PC-3 (cell line): ENCODE results near the gene PMPCB. TPM values are rescaled to one million over a fixed set of nuclear protein-coding genes. Genes with fewer than 3 reads are reported as not detected.
A peak's percentile ranks its signal among the peaks of the same experiment; 100 is the strongest.
"Not testable (repeated sequence)": the region's sequence is repeated elsewhere in the genome, so short reads cannot be mapped to it uniquely, and the experiment has no call there.

Source experiments
- ATAC-seq: fragments of 200-7000 bp; cut with Tn5 transposase; 2 replicates; pipeline ENCODE4 v1.9.1; 2020; ENCODE audit warnings: mild to moderate bottlenecking, moderate library complexity
- Bru-seq: library from RNA; stranded (reverse); fragments of 400-500 nt; gene quantifications from one replicate; lab custom pipeline; 2021; lab: Mats Ljungman, UMichigan
- BruChase-seq, 2 experiments: library from RNA; stranded (reverse); fragments of 400-500 nt; gene quantifications; one replicate each; lab custom pipeline; 2021; lab: Mats Ljungman, UMichigan
- BruUV-seq: library from RNA; stranded (reverse); fragments of 400-500 nt; replicated peaks from 2 replicates; lab custom pipeline; 2021; lab: Mats Ljungman, UMichigan
- CTCF ChIA-PET: fragments of 300-600 bp; sonication (Branson Sonifier 250); formaldehyde crosslinking; loops from one replicate; lab custom pipeline; 2022; ENCODE audit warnings: antibody characterized with exemption; lab: Charles Lee
- POLR2A ChIA-PET: fragments of 300-600 bp; sonication (Branson Sonifier 250); formaldehyde crosslinking; loops from one replicate; lab custom pipeline; 2022; ENCODE audit warnings: antibody characterized with exemption; ENCODE audit not compliant: unreplicated experiment; lab: Charles Lee
- DNase-seq: peaks from one replicate; pipeline ENCODE4 v3.0.0-alpha.2; 2015
- H2AFZ ChIP-seq: fragments of 300-600 bp; sonication (generic); 2 replicates; pipeline ENCODE4 v1.6.0; 2016; ENCODE audit warnings: antibody characterized with exemption, low read length
- H3F3A ChIP-seq: fragments of 300-600 bp; sonication (generic); one replicate; pipeline ENCODE4 v1.6.0; 2017; ENCODE audit warnings: antibody characterized with exemption, low read length, control low read depth, mild to moderate bottlenecking; ENCODE audit not compliant: unreplicated experiment
- H3K27ac ChIP-seq: fragments of 300-600 bp; sonication (generic); 2 replicates; pipeline ENCODE4 v1.5.1; 2016; ENCODE audit warnings: mild to moderate bottlenecking, low read length
- H3K27me3 ChIP-seq: fragments of 300-600 bp; sonication (generic); 2 replicates; pipeline ENCODE4 v1.6.1; 2016; ENCODE audit warnings: low read length, mixed read lengths
- H3K36me3 ChIP-seq: fragments of 300-600 bp; sonication (generic); 2 replicates; pipeline ENCODE4 v1.6.1; 2016; ENCODE audit warnings: low read depth, mixed run types, low read length, mixed read lengths
- H3K4me1 ChIP-seq: fragments of 300-600 bp; sonication (generic); 2 replicates; pipeline ENCODE4 v1.5.1; 2016; ENCODE audit warnings: low read length; ENCODE audit not compliant: insufficient read depth
- H3K4me2 ChIP-seq: fragments of 300-600 bp; sonication (generic); 2 replicates; pipeline ENCODE4 v1.6.0; 2016; ENCODE audit warnings: low read length
- H3K4me3 ChIP-seq: fragments of 300-600 bp; sonication (generic); 2 replicates; pipeline ENCODE4 v1.5.1; 2016; ENCODE audit warnings: mild to moderate bottlenecking, low read length, mixed read lengths
- H3K79me2 ChIP-seq: fragments of 300-600 bp; sonication (generic); 2 replicates; pipeline ENCODE4 v1.6.1; 2017; ENCODE audit warnings: low read length, mixed read lengths
- H3K9ac ChIP-seq: fragments of 300-600 bp; sonication (generic); 2 replicates; pipeline ENCODE4 v1.6.0; 2016; ENCODE audit warnings: mild to moderate bottlenecking, low read length
- H3K9me2 ChIP-seq: fragments of 300-600 bp; sonication (generic); replicated peaks from 2 replicates; pipeline ENCODE4 v1.6.1; 2016; ENCODE audit warnings: mixed run types, low read length, mixed read lengths
- H3K9me3 ChIP-seq: fragments of 300-600 bp; sonication (generic); 2 replicates; pipeline ENCODE4 v1.6.1; 2016; ENCODE audit warnings: low read length, mixed read lengths
- H4K20me1 ChIP-seq: fragments of 300-600 bp; sonication (generic); 2 replicates; pipeline ENCODE4 v1.6.1; 2016; ENCODE audit warnings: low read length, mixed read lengths
- EZH2 ChIP-seq: fragments of 300-600 bp; sonication (generic); IDR thresholded peaks from one replicate; pipeline ENCODE4 v1.6.1; 2017; ENCODE audit warnings: antibody characterized with exemption, mild to moderate bottlenecking, low read length; ENCODE audit not compliant: unreplicated experiment
- EZH2phosphoT487 ChIP-seq: fragments of 300-600 bp; sonication (generic); IDR thresholded peaks from 2 replicates; pipeline ENCODE4 v1.6.1; 2018; ENCODE audit warnings: mild to moderate bottlenecking, antibody characterized with exemption, low read length, borderline replicate concordance
- intact Hi-C: fragments of 100-400 bp; cut with micrococcal nuclease; formaldehyde crosslinking; loops from 2 replicates; pipeline ENCODE4 v1.9.0; 2023
- long read RNA-seq: library from polyadenylated mRNA; unstranded; transcript quantifications from one replicate; pipeline ENCODE4 v2.0.0, GENCODE V29; 2021; ENCODE audit not compliant: unreplicated experiment
- total RNA-seq: library from RNA; depleted of rRNA; stranded (reverse); fragments of >200 nt; gene quantifications from 2 replicates; pipeline ENCODE4 v1.2.3, GENCODE V29; 2014; rRNA removed
- TF ChIP-seq, protein P1 (sequence below): fragments of 300-600 bp; sonication (generic); conservative IDR thresholded peaks from 2 replicates; pipeline ENCODE4 v1.5.1; 2017; ENCODE audit warnings: antibody characterized with exemption, low read depth, mild to moderate bottlenecking, low read length

Gene PMPCB, protein sequence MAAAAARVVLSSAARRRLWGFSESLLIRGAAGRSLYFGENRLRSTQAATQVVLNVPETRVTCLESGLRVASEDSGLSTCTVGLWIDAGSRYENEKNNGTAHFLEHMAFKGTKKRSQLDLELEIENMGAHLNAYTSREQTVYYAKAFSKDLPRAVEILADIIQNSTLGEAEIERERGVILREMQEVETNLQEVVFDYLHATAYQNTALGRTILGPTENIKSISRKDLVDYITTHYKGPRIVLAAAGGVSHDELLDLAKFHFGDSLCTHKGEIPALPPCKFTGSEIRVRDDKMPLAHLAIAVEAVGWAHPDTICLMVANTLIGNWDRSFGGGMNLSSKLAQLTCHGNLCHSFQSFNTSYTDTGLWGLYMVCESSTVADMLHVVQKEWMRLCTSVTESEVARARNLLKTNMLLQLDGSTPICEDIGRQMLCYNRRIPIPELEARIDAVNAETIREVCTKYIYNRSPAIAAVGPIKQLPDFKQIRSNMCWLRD
- 49.6 and 64.4 TPM in 2 replicates for total RNA-seq
- Bru-seq, nascent RNA = percentile 94 among the genes with signal in this experiment
- percentile 89 among the genes with signal in this experiment for BruChase-seq, experiment 1, labeled RNA remaining after a 6-hour chase
- percentile 91 among the genes with signal in this experiment for BruChase-seq, experiment 2, labeled RNA remaining after a 2-hour chase
- long read RNA-seq, transcript PMPCB-201 (13 exons, 2,472 nt) = major isoform, 72 of 125 reads
- long read RNA-seq, transcript PMPCB-202 (12 exons, 1,714 nt) = minor isoform, 17 of 125 reads
- long read RNA-seq, partial matches to known transcripts = 24 of 125 reads
- long read RNA-seq, other reads (novel, unspliced or antisense) = 12 of 125 reads

DNA sequence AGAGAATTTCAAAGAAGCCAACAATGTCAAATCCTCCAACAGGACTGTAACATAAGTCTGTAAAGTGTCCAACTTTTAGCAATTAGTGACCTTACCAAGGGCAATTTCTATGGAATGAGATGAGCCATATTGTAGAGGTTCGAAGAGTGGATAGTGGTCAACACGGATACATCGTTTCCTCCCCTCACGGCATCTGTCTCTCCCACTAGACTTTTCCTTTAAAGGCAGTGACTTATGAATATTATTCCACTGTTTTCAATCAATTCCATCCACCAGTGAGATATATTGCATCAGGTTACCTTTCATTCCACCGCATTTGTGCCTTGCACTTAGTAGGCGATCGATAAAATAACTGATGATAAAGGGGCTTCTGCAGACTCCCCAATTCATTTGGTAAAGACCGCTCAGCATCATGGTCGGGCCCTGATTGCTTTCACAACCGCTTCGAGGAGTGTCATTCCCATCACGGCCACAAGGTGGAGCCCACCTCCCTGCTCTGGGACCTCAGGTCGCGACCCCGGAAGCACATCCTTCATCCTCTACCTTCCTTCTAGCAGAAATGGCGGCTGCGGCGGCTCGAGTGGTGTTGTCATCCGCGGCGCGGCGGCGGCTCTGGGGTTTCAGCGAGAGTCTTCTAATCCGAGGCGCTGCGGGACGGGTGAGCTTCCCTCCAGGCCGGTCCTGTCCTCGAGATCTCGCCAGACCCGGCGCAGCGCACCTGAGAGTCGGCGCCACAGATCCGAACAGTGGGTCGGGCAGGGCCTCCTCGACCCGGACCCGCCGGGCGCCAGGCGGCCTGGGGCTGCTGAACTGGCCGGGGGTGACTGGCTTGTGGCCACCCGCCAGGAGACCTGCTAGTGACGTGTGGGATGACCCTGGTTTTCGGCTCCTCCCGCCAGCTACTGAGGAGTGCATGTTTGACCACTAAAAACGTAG, at the start of gene PMPCB:
Gene PMPCB (plus strand): TSS at position 535 of the 936 bp plus-strand sequence. CDS start 25 bp downstream, at position 560.
- Histone ChIP-seq H3K9me2 (no peaks in the 10 kb centered on the region), H3K79me2 (peaks cover 33% of the 10 kb centered on the region), H2AFZ (peak within 1 kb of the TSS; percentile 79), H3K4me1 (peaks cover 12% of the 10 kb centered on the region), H3K4me2 (peak within 1 kb of the TSS; percentile 89), H3K27me3 (no peaks in the 10 kb centered on the region), H3K27ac (peak within 1 kb of the TSS; percentile 39), H3K4me3 (peak within 1 kb of the TSS; percentile 93), H4K20me1 (no peaks in the 10 kb centered on the region), H3K9me3 (no peaks in the 10 kb centered on the region), H3K9ac (peak within 1 kb of the TSS; percentile 93), H3K36me3 (peaks cover 19% of the 10 kb centered on the region; the same call in 1 of the 2 replicates), H3F3A (no peaks in the 10 kb centered on the region)
- ChIA-PET POLR2A (no interaction called here), CTCF (no interaction called here)
- DNase-seq (peak; percentile 91), ATAC-seq (peak; percentile 90)
- TF ChIP-seq EZH2 = no peak
- TF ChIP-seq, protein P1, sequence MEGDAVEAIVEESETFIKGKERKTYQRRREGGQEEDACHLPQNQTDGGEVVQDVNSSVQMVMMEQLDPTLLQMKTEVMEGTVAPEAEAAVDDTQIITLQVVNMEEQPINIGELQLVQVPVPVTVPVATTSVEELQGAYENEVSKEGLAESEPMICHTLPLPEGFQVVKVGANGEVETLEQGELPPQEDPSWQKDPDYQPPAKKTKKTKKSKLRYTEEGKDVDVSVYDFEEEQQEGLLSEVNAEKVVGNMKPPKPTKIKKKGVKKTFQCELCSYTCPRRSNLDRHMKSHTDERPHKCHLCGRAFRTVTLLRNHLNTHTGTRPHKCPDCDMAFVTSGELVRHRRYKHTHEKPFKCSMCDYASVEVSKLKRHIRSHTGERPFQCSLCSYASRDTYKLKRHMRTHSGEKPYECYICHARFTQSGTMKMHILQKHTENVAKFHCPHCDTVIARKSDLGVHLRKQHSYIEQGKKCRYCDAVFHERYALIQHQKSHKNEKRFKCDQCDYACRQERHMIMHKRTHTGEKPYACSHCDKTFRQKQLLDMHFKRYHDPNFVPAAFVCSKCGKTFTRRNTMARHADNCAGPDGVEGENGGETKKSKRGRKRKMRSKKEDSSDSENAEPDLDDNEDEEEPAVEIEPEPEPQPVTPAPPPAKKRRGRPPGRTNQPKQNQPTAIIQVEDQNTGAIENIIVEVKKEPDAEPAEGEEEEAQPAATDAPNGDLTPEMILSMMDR = peak; percentile 86
- no peak for TF ChIP-seq EZH2phosphoT487
- BruUV-seq = TSS peak; percentile 68
- intact Hi-C loops = loop anchor here (1.0 to 10.0 kb wide), 3 partner anchors 110 to 1618 kb away; no protein-coding TSS in a partner anchor

DNA sequence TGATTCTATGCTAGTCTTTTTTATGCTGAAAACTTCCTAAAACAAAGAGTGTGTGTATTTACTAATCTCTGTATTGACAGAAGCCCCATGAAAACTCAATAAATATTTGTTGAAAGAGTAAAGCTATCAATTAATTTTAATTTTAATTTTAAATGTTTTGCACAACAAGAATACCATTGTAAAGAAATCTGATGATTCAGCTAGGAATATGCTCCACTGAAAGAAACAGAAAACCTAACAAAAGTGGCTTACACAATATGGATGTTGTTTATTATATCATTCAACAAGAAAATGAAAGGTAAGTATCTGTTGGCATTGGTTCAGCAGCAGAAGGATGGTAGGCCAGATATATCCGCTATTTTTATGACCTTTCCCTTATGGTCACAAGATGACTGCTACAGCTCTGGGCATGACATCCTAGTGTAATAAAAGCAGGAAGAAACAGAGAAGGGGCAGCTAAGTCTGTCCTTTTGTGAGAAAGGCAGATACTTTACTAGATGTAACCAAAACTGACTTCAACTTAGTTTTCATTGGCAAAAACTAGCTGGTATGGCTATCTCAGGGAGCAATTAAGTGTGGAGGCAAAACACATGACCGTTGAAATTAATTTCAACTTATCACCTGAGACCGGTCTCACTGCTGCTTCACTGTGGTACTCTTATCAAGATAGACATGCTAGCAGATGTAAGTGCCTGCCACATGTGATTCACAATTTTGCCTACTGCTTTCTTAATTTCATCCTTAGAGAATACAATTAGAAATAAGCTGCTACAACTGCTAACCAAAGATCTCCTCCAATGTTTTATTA, 43.3 kb upstream of the PMPCB start:
- H3K36me3 ChIP-seq, intact Hi-C loops, POLR2A ChIA-PET, BruUV-seq, H3K27me3 ChIP-seq, H3F3A ChIP-seq, H3K9ac ChIP-seq, H3K79me2 ChIP-seq, H3K27ac ChIP-seq, CTCF ChIA-PET, H3K4me3 ChIP-seq, H4K20me1 ChIP-seq, H3K4me1 ChIP-seq, ATAC-seq, H3K9me3 ChIP-seq, H2AFZ ChIP-seq, H3K4me2 ChIP-seq, H3K9me2 ChIP-seq, DNase-seq: not testable (repeated sequence)

DNA sequence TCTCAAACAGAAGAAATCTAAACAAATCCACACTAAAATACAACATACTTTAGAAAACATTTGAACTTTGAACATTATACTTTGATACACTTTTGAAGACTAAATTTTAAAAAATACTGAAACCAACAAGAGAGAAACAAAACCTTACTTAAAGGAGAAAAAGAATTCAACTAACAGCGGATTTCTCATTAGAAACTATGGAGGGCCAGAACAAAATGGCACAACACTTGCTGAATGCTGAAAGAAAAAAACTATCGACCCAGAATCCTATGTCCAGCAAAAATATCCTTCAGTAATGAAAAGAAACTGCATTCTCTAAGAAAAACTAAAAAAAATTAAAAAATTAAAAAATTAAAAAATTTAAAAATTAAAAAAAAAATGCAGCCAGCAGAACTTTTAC, 33.2 kb upstream of the PMPCB start:
- not testable (repeated sequence) for H3K27me3 ChIP-seq, H2AFZ ChIP-seq

DNA sequence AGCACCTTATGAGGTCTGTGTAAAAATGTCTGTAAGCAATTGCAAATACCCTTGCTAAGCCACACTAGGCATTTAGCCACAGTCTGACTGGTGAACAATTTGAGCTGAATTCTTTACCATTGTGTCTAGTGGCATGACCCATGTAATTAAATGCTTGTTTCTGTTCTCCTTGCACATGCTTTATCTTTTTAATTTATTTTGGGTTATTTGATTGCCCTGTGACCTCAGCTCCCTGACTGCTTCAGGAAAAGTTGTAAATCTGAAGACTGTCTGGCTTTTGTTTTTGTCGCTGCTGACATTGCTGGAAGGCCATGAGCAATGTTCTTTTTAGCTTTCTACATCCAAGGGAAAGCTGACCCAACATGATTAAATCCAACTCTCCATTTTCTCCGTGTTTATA, 31.0 kb upstream of the PMPCB start:
- H3K9me3 ChIP-seq, BruUV-seq, H3K79me2 ChIP-seq, H4K20me1 ChIP-seq, POLR2A ChIA-PET, H3F3A ChIP-seq, H3K4me3 ChIP-seq, intact Hi-C loops, H3K9me2 ChIP-seq, ATAC-seq, H3K27ac ChIP-seq, H2AFZ ChIP-seq, H3K4me2 ChIP-seq, H3K9ac ChIP-seq, DNase-seq, H3K36me3 ChIP-seq, CTCF ChIA-PET, H3K27me3 ChIP-seq, H3K4me1 ChIP-seq: not testable (repeated sequence)

More for the DNA sequence above, 33.2 kb upstream of the PMPCB start:
- BruUV-seq, H3K9ac ChIP-seq, H3K4me3 ChIP-seq, DNase-seq, CTCF ChIA-PET, ATAC-seq, POLR2A ChIA-PET, H3K79me2 ChIP-seq, intact Hi-C loops, H3K4me1 ChIP-seq, H3K4me2 ChIP-seq, H3K9me3 ChIP-seq, H3K9me2 ChIP-seq, H3K27ac ChIP-seq, H3F3A ChIP-seq, H3K36me3 ChIP-seq, H4K20me1 ChIP-seq: not testable (repeated sequence)
